ENCODE results near the gene GFRA1. TPM values are rescaled to one million over a fixed set of nuclear protein-coding genes. Genes with fewer than 3 reads are reported as not detected.

Gene GFRA1
- total RNA-seq, 4 donors from 2014 or later = 57.9 to 104 (median 61.6) TPM

DNA sequence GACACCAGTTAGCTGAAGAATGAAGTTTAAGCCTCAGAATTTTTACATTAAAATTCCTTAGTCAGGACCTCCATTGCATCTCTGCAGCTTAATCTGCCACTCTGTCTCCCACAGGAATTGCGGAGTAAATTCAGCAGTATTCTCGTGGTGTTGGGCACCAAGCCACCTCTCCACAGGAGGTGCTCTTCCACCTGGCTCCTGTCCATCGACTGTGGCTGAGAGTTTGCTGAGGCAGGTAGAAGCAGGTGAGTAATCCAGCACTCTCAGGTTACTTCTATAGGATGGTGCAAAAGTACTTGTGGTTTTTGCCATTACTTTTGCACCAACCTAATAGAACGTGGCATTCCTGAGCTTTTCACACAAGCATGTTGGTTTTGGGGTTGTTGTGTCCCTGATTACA, 134.1 kb downstream of the GFRA1 start:
- no peaks in the 10 kb centered on the region for H3K4me1 ChIP-seq
- WGBS, 2 donors = 79 to 81% methylated on average over 4 of the region's 4 CpGs
- H3K36me3 ChIP-seq = no peaks in the 10 kb centered on the region
- no peak for DNase-seq (ENCODE audit: low spot score in 2 of 2)
- H3K4me3 ChIP-seq = no peak overlapping the region
- no peaks in the 10 kb centered on the region for H3K9me3 ChIP-seq
- TF ChIP-seq, protein P1, sequence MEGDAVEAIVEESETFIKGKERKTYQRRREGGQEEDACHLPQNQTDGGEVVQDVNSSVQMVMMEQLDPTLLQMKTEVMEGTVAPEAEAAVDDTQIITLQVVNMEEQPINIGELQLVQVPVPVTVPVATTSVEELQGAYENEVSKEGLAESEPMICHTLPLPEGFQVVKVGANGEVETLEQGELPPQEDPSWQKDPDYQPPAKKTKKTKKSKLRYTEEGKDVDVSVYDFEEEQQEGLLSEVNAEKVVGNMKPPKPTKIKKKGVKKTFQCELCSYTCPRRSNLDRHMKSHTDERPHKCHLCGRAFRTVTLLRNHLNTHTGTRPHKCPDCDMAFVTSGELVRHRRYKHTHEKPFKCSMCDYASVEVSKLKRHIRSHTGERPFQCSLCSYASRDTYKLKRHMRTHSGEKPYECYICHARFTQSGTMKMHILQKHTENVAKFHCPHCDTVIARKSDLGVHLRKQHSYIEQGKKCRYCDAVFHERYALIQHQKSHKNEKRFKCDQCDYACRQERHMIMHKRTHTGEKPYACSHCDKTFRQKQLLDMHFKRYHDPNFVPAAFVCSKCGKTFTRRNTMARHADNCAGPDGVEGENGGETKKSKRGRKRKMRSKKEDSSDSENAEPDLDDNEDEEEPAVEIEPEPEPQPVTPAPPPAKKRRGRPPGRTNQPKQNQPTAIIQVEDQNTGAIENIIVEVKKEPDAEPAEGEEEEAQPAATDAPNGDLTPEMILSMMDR (IDR thresholded peaks at IDR 0.05) = no peak
- TF ChIP-seq POLR2A (IDR thresholded peaks at IDR 0.05) = no peak
- no peak for TF ChIP-seq EP300 (IDR thresholded peaks at IDR 0.05)
- H3K27ac ChIP-seq = no peak overlapping the region
- H3K27me3 ChIP-seq = no peaks in the 10 kb centered on the region

DNA sequence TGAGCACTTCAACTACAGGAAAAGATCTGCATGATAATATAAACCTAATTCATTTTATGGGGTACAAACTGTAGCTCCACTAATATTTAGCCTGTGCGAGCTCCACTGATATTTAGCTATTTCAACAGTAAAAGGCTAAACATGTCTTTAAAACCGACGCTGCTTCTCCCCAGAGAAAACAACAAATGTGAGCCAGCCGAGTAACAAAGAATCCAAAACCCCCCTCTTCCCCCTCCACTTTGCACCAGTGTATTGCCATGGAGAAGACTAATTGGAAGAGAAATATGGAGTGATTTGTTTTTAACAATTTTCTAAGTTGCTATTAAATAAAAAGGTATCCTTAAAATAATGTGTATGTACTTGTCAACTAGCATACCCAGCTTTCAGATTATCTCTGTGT, 136.7 kb downstream of the GFRA1 start:
- WGBS, 2 donors = 57 to 62% methylated on average over 4 of the region's 4 CpGs
- no peak for DNase-seq (ENCODE audit: low spot score in 2 of 2)

DNA sequence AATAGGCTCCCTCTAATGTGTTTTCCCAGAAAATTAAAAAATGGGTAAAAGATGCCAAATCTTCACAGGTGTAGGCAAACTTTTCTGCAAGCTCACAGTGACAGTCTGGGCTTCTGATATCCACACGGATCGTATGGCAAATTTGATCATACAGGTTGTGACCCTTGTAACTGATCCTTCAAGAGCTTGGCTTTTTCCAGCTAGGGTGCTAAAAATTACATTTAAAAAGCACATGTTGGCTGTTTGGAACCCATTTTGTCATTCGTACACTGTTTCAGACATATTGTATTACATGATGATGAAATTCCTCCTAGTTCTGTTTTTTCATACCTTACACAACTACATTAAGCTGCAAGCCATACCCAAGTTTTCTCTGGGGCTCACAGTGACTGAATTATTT, 138.7 kb downstream of the GFRA1 start:
- H3K36me3 ChIP-seq = no peaks in the 10 kb centered on the region
- no peak overlapping the region for H3K27ac ChIP-seq
- DNase-seq (ENCODE audit: low spot score in 2 of 2) = no peak
- 64 to 79% methylated on average over 3 of the region's 3 CpGs for WGBS, 2 donors
- no peaks in the 10 kb centered on the region for H3K4me1 ChIP-seq
- no peak overlapping the region for H3K4me3 ChIP-seq
- H3K27me3 ChIP-seq = no peaks in the 10 kb centered on the region
- peaks cover 0 to 7% (median 1%) of the 10 kb centered on the region in 4 donors for H3K9me3 ChIP-seq
- TF ChIP-seq EP300 (IDR thresholded peaks at IDR 0.05) (no peak), POLR2A (IDR thresholded peaks at IDR 0.05) (no peak)
- TF ChIP-seq, protein P1 (IDR thresholded peaks at IDR 0.05) = no peak

More for the DNA sequence above, 136.7 kb downstream of the GFRA1 start:
- Histone ChIP-seq H3K36me3 (no peaks in the 10 kb centered on the region), H3K27me3 (no peaks in the 10 kb centered on the region), H3K4me1 (no peaks in the 10 kb centered on the region), H3K9me3 (no peaks in the 10 kb centered on the region), H3K27ac (no peak overlapping the region), H3K4me3 (no peak overlapping the region)
- TF ChIP-seq, protein P1 (IDR thresholded peaks at IDR 0.05) = no peak
- TF ChIP-seq EP300 (IDR thresholded peaks at IDR 0.05) (no peak), POLR2A (IDR thresholded peaks at IDR 0.05) (no peak)

DNA sequence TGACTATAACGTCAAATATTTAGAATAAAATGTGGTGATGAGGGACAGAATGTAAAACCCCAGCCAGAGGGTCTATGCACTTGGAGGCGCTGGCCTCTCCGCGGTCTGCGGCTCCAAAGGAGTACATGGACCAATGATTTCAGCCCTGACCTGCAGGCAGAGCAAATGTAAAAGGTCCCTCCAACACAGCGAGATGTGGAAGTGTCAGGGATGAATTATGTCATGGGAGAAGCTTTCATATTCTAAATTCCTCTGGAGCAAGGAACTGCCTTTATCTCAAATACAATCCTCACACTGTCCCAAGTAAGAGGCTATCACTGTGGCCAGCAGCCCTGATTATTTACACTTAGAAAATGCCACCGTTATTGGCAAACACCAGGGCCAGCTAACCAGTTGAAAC, 139.4 kb downstream of the GFRA1 start:
- no peak for DNase-seq (ENCODE audit: low spot score in 2 of 2)
- 47 to 48% methylated on average over 7 of the region's 7 CpGs for WGBS, 2 donors
- Histone ChIP-seq H3K4me1 (no peaks in the 10 kb centered on the region), H3K27me3 (no peaks in the 10 kb centered on the region), H3K9me3 (peaks cover 0 to 7% (median 1%) of the 10 kb centered on the region in 4 donors), H3K4me3 (no peak overlapping the region), H3K36me3 (no peaks in the 10 kb centered on the region), H3K27ac (peak overlapping the region in 2 of 4 donors; percentile 52 to 71)
- TF ChIP-seq, protein P1 (IDR thresholded peaks at IDR 0.05) = no peak
- TF ChIP-seq POLR2A (IDR thresholded peaks at IDR 0.05) = no peak

DNA sequence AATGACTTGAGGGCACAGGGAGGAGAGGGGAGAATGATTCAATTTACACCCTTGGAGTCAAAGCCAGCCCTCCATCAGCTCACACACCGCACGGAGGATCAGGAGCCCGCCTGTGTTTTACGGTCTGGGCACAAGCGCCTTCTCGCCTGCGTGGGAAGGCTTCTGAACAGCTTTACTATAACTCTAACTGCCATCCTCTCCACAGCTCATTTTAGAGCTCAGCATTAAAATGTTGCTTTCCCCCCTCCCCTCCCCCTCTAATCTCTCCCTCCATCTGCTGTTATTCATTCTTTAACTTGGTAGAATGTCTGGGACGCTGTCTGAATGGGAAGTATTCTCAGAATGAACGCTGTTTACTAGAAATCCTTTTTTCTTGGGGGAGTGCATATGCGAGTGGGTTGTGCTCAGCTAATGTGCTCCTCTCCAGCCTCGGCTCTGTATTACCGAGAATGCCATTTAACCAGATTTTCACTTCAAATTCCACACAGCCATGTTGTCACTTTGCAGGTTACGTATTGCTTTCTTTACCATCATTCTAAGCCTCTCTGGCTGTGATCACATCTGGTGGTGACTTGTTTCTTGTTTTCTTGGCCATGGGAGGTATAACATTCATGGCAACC, 140.1 kb downstream of the GFRA1 start:
- WGBS, 2 donors = 36 to 57% methylated on average over 13 of the region's 13 CpGs
- Histone ChIP-seq H3K36me3 (no peaks in the 10 kb centered on the region), H3K9me3 (peaks cover 0 to 7% (median 1%) of the 10 kb centered on the region in 4 donors), H3K27ac (peak overlapping the region in 2 of 4 donors; percentile 52 to 71), H3K4me1 (no peaks in the 10 kb centered on the region), H3K27me3 (no peaks in the 10 kb centered on the region), H3K4me3 (peak overlapping the region in 1 of 4 donors; percentile 8)
- DNase-seq (ENCODE audit: low spot score in 2 of 2) = no peak
- no peak for TF ChIP-seq POLR2A (IDR thresholded peaks at IDR 0.05)
- TF ChIP-seq EP300 (IDR thresholded peaks at IDR 0.05) = no peak
- TF ChIP-seq, protein P1 (IDR thresholded peaks at IDR 0.05) = no peak
